GM18858 (cell line): ENCODE measurements around the gene STX18.
"Not testable (repeated sequence)": the region's sequence is repeated elsewhere in the genome, so short reads cannot be mapped to it uniquely, and the experiment has no call there.

Experiments
- ATAC-seq: cut with Tn5 transposase; IDR thresholded peaks from one replicate; pipeline ENCODE4 v1.9.1; 2021; ENCODE audit not compliant: unreplicated experiment

Gene STX18

GRCh38 chr4:4510641-4511040 is 31.2 kb downstream of the STX18 start:
- ATAC-seq = not testable (repeated sequence)

- ATAC-seq = no peak
Observed at GRCh38 chr4:4509521-4509920, 32.3 kb downstream of the STX18 start.

- ATAC-seq = peak; percentile 46
Observed at GRCh38 chr4:4507923-4508322, 33.9 kb downstream of the STX18 start.

GRCh38 chr4:4507403-4507802 is 34.4 kb downstream of the STX18 start:
- no peak for ATAC-seq

GRCh38 chr4:4506961-4507360 is 34.9 kb downstream of the STX18 start:
- no peak for ATAC-seq

- not testable (repeated sequence) for ATAC-seq
Observed at GRCh38 chr4:4505211-4505610, 36.6 kb downstream of the STX18 start.

GRCh38 chr4:4504783-4505182 is 37.1 kb downstream of the STX18 start:
- no peak for ATAC-seq

GRCh38 chr4:4502694-4503311 is 39.0 kb downstream of the STX18 start:
- ATAC-seq = peak; percentile 59

- ATAC-seq = no peak
Observed at GRCh38 chr4:4501679-4502078, 40.2 kb downstream of the STX18 start.

- no peak for ATAC-seq
Observed at GRCh38 chr4:4499438-4500123, 42.3 kb downstream of the STX18 start.

GRCh38 chr4:4496592-4497372 is 45.1 kb downstream of the STX18 start:
- no peak for ATAC-seq

GRCh38 chr4:4494882-4495281 is 47.0 kb downstream of the STX18 start:
- ATAC-seq = no peak

- ATAC-seq = peak; percentile 70
Observed at GRCh38 chr4:4492161-4492847, 49.5 kb downstream of the STX18 start.

- no peak for ATAC-seq
Observed at GRCh38 chr4:4491396-4491893, 50.4 kb downstream of the STX18 start.

- ATAC-seq = no peak
Observed at GRCh38 chr4:4490816-4491215, 51.0 kb downstream of the STX18 start.

- no peak for ATAC-seq
Observed at GRCh38 chr4:4490041-4490440, 51.8 kb downstream of the STX18 start.

- peak; percentile 48 for ATAC-seq
Observed at GRCh38 chr4:4488405-4489404, 53.1 kb downstream of the STX18 start.

GRCh38 chr4:4486969-4487368 is 54.9 kb downstream of the STX18 start:
- ATAC-seq = no peak

- ATAC-seq = no peak
Observed at GRCh38 chr4:4485806-4486205, 56.0 kb downstream of the STX18 start.

- no peak for ATAC-seq
Observed at GRCh38 chr4:4481399-4481994, 60.4 kb downstream of the STX18 start.
